Pancreas (tissue), 10 donors: ENCODE results near the gene KCNH5. TPM values are rescaled to one million over a fixed set of nuclear protein-coding genes. Genes with fewer than 3 reads are reported as not detected.

Source experiments
- ATAC-seq, 4 donors: fragments of 200-7000 bp; cut with Tn5 transposase; one replicate each; pipeline versions ENCODE4 v1.8.0 to v1.9.1; 2020; ENCODE audit warnings: mild to moderate bottlenecking in 4 of 4, moderate library complexity in 4 of 4
- DNase-seq, 6 donors: peaks; one replicate each; pipeline ENCODE4 v3.0.0-alpha.2; 2020
- FAIRE-seq: peaks from 2 replicates; lab custom pipeline; 2012; peaks lifted over from hg19 to GRCh38; lab: Jason Lieb, UNC
- H3K27ac ChIP-seq, 4 donors: fragments of 200-600 bp; sonication (generic); 1 replicate in 3 of 4; 2 replicates in 1 of 4; pipeline versions ENCODE4 v1.5.0 to v1.8.0; 2020
- H3K27me3 ChIP-seq, 4 donors: fragments of 200-600 bp; one replicate each; pipeline ENCODE4 v1.8.0; 2021
- H3K36me3 ChIP-seq, 3 donors: fragments of 200-600 bp; sonication (generic) in 1 of 3; one replicate each; pipeline versions ENCODE4 v1.5.0 to v1.8.0; 2020 to 2021
- H3K4me1 ChIP-seq, 3 donors: fragments of 200-600 bp; one replicate each; pipeline ENCODE4 v1.8.0; 2021
- H3K4me3 ChIP-seq, 4 donors: fragments of 200-600 bp; sonication (generic) in 2 of 4; one replicate each; pipeline versions ENCODE4 v1.5.0 to v1.8.0; 2020 to 2021
- H3K9me3 ChIP-seq, 4 donors: fragments of 200-600 bp; one replicate each; pipeline ENCODE4 v1.8.0; 2021
- WGBS, 2 donors: extraction: QIAGEN DNeasy Blood & Tissue Kit; methylation state at CpG; one replicate each; pipeline ENCODE4 v1.1.7; 2013; 5-methylcytosine and 5-hydroxymethylcytosine counted together
- intact Hi-C, 3 donors: fragments of 100-400 bp; cut with DNase I; formaldehyde crosslinking; loops; one replicate each; pipeline versions ENCODE4 v1.11.1 to v1.14.2; 2022
- polyA plus RNA-seq, 2 donors: library from polyadenylated mRNA; stranded (reverse); fragments of 200-250 nt; gene quantifications; one replicate each; pipeline ENCODE4 v1.2.3, GENCODE V29; 2013
- total RNA-seq, 6 donors: library from RNA; stranded (reverse); fragmentation: NEBNext Ultra II Directional in 4 of 6; extraction: Animal tissue kit (Norgen Biotek cat#: 25700) in 4 of 6; gene quantifications; one replicate each; pipeline versions ENCODE4 v1.2.1 to v1.2.4, GENCODE V29; 2021 to 2023
- TF ChIP-seq, protein P1 (sequence below), 4 donors: fragments of 200-600 bp; sonication (generic) in 3 of 4; IDR thresholded peaks; one replicate each; pipeline versions ENCODE4 v1.5.0 to v1.8.0; 2021; ENCODE audit warnings: antibody characterized with exemption in 4 of 4
- donor health status: healthy with polysubstance abuse.
- donor health status: DM: no; HTN: no; CAD: no; lungs with moderate emphysema.
- donor health status: DM: no; HTN: no; CAD: no.
- donor health status: control.
- donor health status: control.
- donor health status: Bipolar disorder and iron deficiency.
- donor health status: DM: yes; HTN: yes; CAD: no.
- donor health status: DM: no; HTN: no; CAD: no.
- donor health status: DM: no; HTN: no; CAD: no.
- donor health status: DM: yes; HTN: yes; CAD: no.

The KCNH5 gene
- total and polyA plus RNA-seq, 8 donors, result not detected

DNA sequence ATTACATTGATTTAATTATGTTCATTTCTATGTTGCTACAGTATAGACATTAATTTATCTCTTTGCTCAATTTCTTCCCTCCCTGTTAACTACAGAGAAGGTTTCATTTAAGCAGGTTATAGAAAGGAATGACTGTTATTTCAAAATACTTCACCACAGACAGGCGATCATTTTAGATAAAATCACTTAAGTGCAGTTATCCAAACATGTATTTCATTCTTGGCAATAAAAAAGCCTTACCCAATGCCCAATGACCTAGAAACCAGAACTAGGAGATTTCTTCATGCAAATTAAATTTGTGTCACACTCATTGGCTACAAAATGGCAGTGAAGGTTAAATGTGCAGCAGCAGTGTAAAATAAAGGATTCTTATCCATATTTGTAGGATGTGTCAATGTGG lies 266.4 kb downstream of the KCNH5 start:
- Histone ChIP-seq H3K36me3 (no peaks in the 10 kb centered on the region), H3K4me1 (no peaks in the 10 kb centered on the region), H3K9me3 (no peaks in the 10 kb centered on the region), H3K4me3 (no peak overlapping the region), H3K27ac (no peak overlapping the region), H3K27me3 (no peaks in the 10 kb centered on the region)
- TF ChIP-seq, protein P1, sequence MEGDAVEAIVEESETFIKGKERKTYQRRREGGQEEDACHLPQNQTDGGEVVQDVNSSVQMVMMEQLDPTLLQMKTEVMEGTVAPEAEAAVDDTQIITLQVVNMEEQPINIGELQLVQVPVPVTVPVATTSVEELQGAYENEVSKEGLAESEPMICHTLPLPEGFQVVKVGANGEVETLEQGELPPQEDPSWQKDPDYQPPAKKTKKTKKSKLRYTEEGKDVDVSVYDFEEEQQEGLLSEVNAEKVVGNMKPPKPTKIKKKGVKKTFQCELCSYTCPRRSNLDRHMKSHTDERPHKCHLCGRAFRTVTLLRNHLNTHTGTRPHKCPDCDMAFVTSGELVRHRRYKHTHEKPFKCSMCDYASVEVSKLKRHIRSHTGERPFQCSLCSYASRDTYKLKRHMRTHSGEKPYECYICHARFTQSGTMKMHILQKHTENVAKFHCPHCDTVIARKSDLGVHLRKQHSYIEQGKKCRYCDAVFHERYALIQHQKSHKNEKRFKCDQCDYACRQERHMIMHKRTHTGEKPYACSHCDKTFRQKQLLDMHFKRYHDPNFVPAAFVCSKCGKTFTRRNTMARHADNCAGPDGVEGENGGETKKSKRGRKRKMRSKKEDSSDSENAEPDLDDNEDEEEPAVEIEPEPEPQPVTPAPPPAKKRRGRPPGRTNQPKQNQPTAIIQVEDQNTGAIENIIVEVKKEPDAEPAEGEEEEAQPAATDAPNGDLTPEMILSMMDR (IDR thresholded peaks at IDR 0.05), result no peak
- intact Hi-C loops, result no loop called here
- FAIRE-seq, result no peak
- no peak for DNase-seq
- 6% methylated on average over 1 of the region's 1 CpG for WGBS, 2 donors
- ATAC-seq, result no peak

DNA sequence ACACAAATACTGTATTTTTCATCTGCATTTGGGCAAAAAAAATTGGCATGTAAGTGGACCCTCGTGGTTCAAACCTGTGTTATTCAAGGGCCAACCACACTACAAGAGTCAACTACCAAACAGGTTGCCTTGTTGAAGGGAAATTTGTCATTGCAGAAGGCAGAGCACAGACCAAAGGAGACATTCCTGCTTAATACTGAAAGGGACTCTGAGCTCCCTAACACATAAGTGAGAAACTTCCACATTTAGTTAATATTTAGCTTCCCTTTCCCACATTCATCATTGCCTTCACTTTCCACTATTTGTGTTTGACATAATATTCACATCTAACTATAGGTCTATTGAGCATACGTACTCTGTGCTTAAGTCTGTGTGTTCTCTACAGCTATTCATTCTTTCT lies 266.9 kb downstream of the KCNH5 start:
- DNase-seq, result no peak
- WGBS, 2 donors, result 16 to 19% methylated on average over 2 of the region's 2 CpGs
- peaks cover 0 to 4% (median 0%) of the 10 kb centered on the region in 4 donors for H3K27me3 ChIP-seq

GRCh38 chr14:62777510-62777909 lies 267.7 kb downstream of the KCNH5 start:
- H3K4me3 ChIP-seq, result no peak overlapping the region
- ATAC-seq, result no peak
- intact Hi-C loops, result no loop called here
- no peak for FAIRE-seq
- DNase-seq, result no peak
- no peaks in the 10 kb centered on the region for H3K9me3 ChIP-seq
- no peaks in the 10 kb centered on the region for H3K4me1 ChIP-seq
- H3K27me3 ChIP-seq, result peaks cover 0 to 6% (median 0%) of the 10 kb centered on the region in 4 donors
- no peaks in the 10 kb centered on the region for H3K36me3 ChIP-seq
- TF ChIP-seq, protein P1 (IDR thresholded peaks at IDR 0.05), result no peak
- 55 to 67% methylated on average over 2 of the region's 2 CpGs for WGBS, 2 donors
- H3K27ac ChIP-seq, result no peak overlapping the region

More for the DNA sequence above, 266.9 kb downstream of the KCNH5 start:
- ATAC-seq (no peak), FAIRE-seq (no peak)
- Histone ChIP-seq H3K4me3 (no peak overlapping the region), H3K36me3 (no peaks in the 10 kb centered on the region), H3K27ac (no peak overlapping the region), H3K4me1 (no peaks in the 10 kb centered on the region), H3K9me3 (no peaks in the 10 kb centered on the region)
- intact Hi-C loops, result no loop called here
- TF ChIP-seq, protein P1 (IDR thresholded peaks at IDR 0.05), result no peak

DNA sequence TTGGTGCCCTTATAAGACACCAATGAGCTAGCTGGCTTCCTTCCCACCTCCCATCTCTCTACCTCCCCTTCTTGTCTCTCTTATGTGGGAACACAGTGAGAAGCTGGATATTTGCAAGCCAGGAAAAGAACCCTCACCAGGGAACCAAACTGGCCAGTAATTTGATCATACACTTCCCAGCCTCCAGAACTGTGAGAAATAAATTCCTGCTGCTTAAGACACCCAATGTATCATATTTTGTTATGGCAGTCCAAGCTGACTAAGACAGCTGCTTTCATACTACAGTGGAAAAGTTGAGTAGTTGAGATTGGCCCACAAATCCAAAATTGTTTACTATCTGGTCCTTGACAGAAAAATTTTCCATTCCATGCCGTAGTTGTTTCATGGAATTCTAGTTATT lies 269.0 kb downstream of the KCNH5 start:
- Histone ChIP-seq H3K27ac (no peak overlapping the region), H3K4me1 (no peaks in the 10 kb centered on the region), H3K36me3 (no peaks in the 10 kb centered on the region), H3K4me3 (no peak overlapping the region), H3K9me3 (no peaks in the 10 kb centered on the region), H3K27me3 (peaks cover 0 to 6% (median 0%) of the 10 kb centered on the region in 4 donors)
- ATAC-seq, result no peak
- intact Hi-C loops, result no loop called here
- DNase-seq, result no peak
- FAIRE-seq, result no peak
- WGBS, 2 donors, result 66 to 80% methylated on average over 1 of the region's 1 CpG
- TF ChIP-seq, protein P1 (IDR thresholded peaks at IDR 0.05), result no peak

DNA sequence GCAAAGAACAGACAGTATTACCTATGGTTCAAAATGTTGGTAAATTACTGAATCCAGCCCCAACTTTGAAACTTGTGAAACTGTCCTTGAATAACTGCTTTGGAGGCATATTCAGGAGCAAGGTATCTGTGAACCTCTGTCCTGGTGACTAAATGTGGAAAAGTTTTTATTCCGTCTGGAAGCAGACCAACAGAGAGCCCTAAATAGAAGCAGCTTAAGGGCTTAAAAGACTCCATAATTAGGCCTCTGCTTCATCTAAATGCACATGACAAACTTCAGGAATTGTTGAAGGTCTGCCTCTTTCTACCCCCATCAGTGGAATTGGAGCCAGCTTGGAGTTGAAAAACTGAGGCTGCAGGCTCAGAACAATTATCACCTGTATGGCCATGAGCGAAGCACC lies 276.5 kb downstream of the KCNH5 start:
- ATAC-seq, result no peak
- Histone ChIP-seq H3K27me3 (peaks cover 0 to 6% (median 0%) of the 10 kb centered on the region in 4 donors), H3K4me1 (no peaks in the 10 kb centered on the region), H3K4me3 (no peak overlapping the region), H3K9me3 (no peaks in the 10 kb centered on the region), H3K36me3 (no peaks in the 10 kb centered on the region), H3K27ac (no peak overlapping the region)
- TF ChIP-seq, protein P1 (IDR thresholded peaks at IDR 0.05), result no peak
- 73 to 84% methylated on average over 2 of the region's 2 CpGs for WGBS, 2 donors
- FAIRE-seq, result no peak
- intact Hi-C loops, result no loop called here
- DNase-seq, result no peak
